Sigmoid colon (tissue), 4 donors: Measurements from ENCODE around the gene SARNP.

Experiments
- CTCF ChIP-seq, 4 experiments: fragments of 450-650 bp in 3 of 4; fragments of 200-600 bp in 1 of 4; IDR thresholded peaks; one replicate each; pipeline ENCODE4 v1.5.1; 2016 to 2019; ENCODE audit warnings: antibody characterized with exemption in 4 of 4, mild to moderate bottlenecking in 3 of 4, moderate library complexity in 2 of 4
- EP300 ChIP-seq, 4 donors: sonication (generic); formaldehyde crosslinking; IDR thresholded peaks; one replicate each; pipeline ENCODE4 v1.6.1; 2017; ENCODE audit warnings: antibody characterized with exemption in 4 of 4
- POLR2A ChIP-seq, 2 donors: fragments of 450-650 bp; IDR thresholded peaks; one replicate each; pipeline ENCODE4 v1.6.1; 2016; ENCODE audit warnings: antibody characterized with exemption in 2 of 2, mild to moderate bottlenecking in 2 of 2, moderate library complexity in 2 of 2
- POLR2AphosphoS5 ChIP-seq, 4 donors: sonication (generic); formaldehyde crosslinking; IDR thresholded peaks; one replicate each; pipeline ENCODE4 v1.6.1; 2017; ENCODE audit warnings: antibody characterized with exemption in 4 of 4

- TF ChIP-seq POLR2A (IDR thresholded peaks at IDR 0.05), result peak in 1 of 2 donors; percentile 39
- no peak for TF ChIP-seq CTCF (IDR thresholded peaks at IDR 0.05)
- TF ChIP-seq POLR2AphosphoS5 (IDR thresholded peaks at IDR 0.05), result peak; percentile 51 to 73 (median 66)
- TF ChIP-seq EP300 (IDR thresholded peaks at IDR 0.05), result peak in 3 of 4 donors; percentile 17 to 59 (median 51)
These were observed 102.3 kb downstream of the SARNP start for GRCh38 chr12:55715169-55715764.
